H9 (cell line): ENCODE results near the gene IL9R. TPM values are rescaled to one million over a fixed set of nuclear protein-coding genes. Genes with fewer than 3 reads are reported as not detected.
"Not testable (repeated sequence)": the region's sequence is repeated elsewhere in the genome, so short reads cannot be mapped to it uniquely, and the experiment has no call there.

Source experiments
- DNase-seq: peaks from one replicate; pipeline ENCODE4 v3.0.0-alpha.2; 2017
- H2AFZ ChIP-seq: one replicate; pipeline ENCODE4 v1.6.1; 2013; ENCODE audit warnings: mild to moderate bottlenecking, low read length, control low read depth, moderate library complexity
- H2AK5ac ChIP-seq: 2 replicates; pipeline ENCODE4 v1.6.1; 2013; ENCODE audit warnings: low read length, control low read depth, mixed read lengths; ENCODE audit not compliant: insufficient read length
- H2BK120ac ChIP-seq: one replicate; pipeline ENCODE4 v1.6.1; 2013; ENCODE audit warnings: low read depth, mild to moderate bottlenecking, low read length, control low read depth, inconsistent platforms; ENCODE audit not compliant: poor library complexity, severe bottlenecking
- H2BK12ac ChIP-seq: 2 replicates; pipeline ENCODE4 v1.6.1; 2013; ENCODE audit warnings: low read length, control low read depth, mixed read lengths, low read depth; ENCODE audit not compliant: insufficient read length
- H2BK15ac ChIP-seq: 2 replicates; pipeline ENCODE4 v1.6.1; 2013; ENCODE audit warnings: low read depth, low read length, control low read depth
- H2BK20ac ChIP-seq: one replicate; pipeline ENCODE4 v1.6.1; 2013; ENCODE audit warnings: low read depth, mild to moderate bottlenecking, low read length, control low read depth, inconsistent platforms; ENCODE audit not compliant: poor library complexity, severe bottlenecking
- H2BK5ac ChIP-seq: 2 replicates; pipeline ENCODE4 v1.6.1; 2013; ENCODE audit warnings: low read length, control low read depth, mixed read lengths; ENCODE audit not compliant: insufficient read length
- H3K14ac ChIP-seq: 2 replicates; pipeline ENCODE4 v1.6.1; 2013; ENCODE audit warnings: low read length, control low read depth; ENCODE audit not compliant: insufficient read depth
- H3K18ac ChIP-seq: 2 replicates; pipeline ENCODE4 v1.6.1; 2013; ENCODE audit warnings: low read depth, mild to moderate bottlenecking, mixed read lengths, low read length, control low read depth; ENCODE audit not compliant: insufficient read length
- H3K23ac ChIP-seq: 2 replicates; pipeline ENCODE4 v1.6.1; 2013; ENCODE audit warnings: low read length, control low read depth, mixed read lengths, low read depth; ENCODE audit not compliant: insufficient read length
- H3K23me2 ChIP-seq: 2 replicates; pipeline ENCODE4 v1.6.1; 2013; ENCODE audit warnings: low read depth, mild to moderate bottlenecking, mixed read lengths, low read length, control low read depth; ENCODE audit not compliant: insufficient read length, poor library complexity, severe bottlenecking
- H3K27ac ChIP-seq: 2 replicates; pipeline ENCODE4 v1.5.1; 2013; ENCODE audit warnings: low read length, control low read depth, mixed read lengths, low read depth; ENCODE audit not compliant: insufficient read length
- H3K27me3 ChIP-seq: 2 replicates; pipeline ENCODE4 v1.6.1; 2013; ENCODE audit warnings: low read length, control low read depth, inconsistent platforms; ENCODE audit not compliant: insufficient read depth
- H3K4ac ChIP-seq: 2 replicates; pipeline ENCODE4 v1.6.1; 2013; ENCODE audit warnings: low read depth, mild to moderate bottlenecking, control low read depth, inconsistent platforms, low read length, moderate library complexity
- H3K4me1 ChIP-seq: 2 replicates; pipeline ENCODE4 v1.6.1; 2013; ENCODE audit warnings: low read length, control low read depth, inconsistent platforms; ENCODE audit not compliant: insufficient read depth
- H3K4me2 ChIP-seq: 2 replicates; pipeline ENCODE4 v1.6.1; 2013; ENCODE audit warnings: low read length, control low read depth, mixed read lengths; ENCODE audit not compliant: insufficient read length, insufficient read depth
- H3K56ac ChIP-seq: 2 replicates; pipeline ENCODE4 v1.6.1; 2013; ENCODE audit warnings: low read depth, mild to moderate bottlenecking, mixed read lengths, low read length, control low read depth; ENCODE audit not compliant: insufficient read length
- H3K79me1 ChIP-seq: 2 replicates; pipeline ENCODE4 v1.6.1; 2013; ENCODE audit warnings: low read depth, mild to moderate bottlenecking, moderate library complexity, low read length, control low read depth, inconsistent platforms; ENCODE audit not compliant: insufficient read depth, poor library complexity, severe bottlenecking
- H3K79me2 ChIP-seq: 2 replicates; pipeline ENCODE4 v1.6.1; 2013; ENCODE audit warnings: low read length, control low read depth, inconsistent platforms; ENCODE audit not compliant: insufficient read depth
- H3K9ac ChIP-seq: 2 replicates; pipeline ENCODE4 v1.6.1; 2013; ENCODE audit warnings: low read length, control low read depth, mixed read lengths; ENCODE audit not compliant: insufficient read length; ENCODE audit errors: extremely low read depth
- H3K9me3 ChIP-seq: one replicate; pipeline ENCODE4 v1.6.1; 2013; ENCODE audit warnings: low read depth, low read length, inconsistent platforms; ENCODE audit not compliant: control insufficient read depth
- H3T11ph ChIP-seq: one replicate; pipeline ENCODE4 v1.6.1; 2013; ENCODE audit warnings: mild to moderate bottlenecking, low read length, control low read depth, inconsistent platforms
- H4K20me1 ChIP-seq: one replicate; pipeline ENCODE4 v1.6.1; 2013; ENCODE audit not compliant: control insufficient read depth, insufficient read length, insufficient read depth
- H4K5ac ChIP-seq: 2 replicates; pipeline ENCODE4 v1.6.1; 2013; ENCODE audit warnings: low read depth, mild to moderate bottlenecking, mixed read lengths, low read length, control low read depth; ENCODE audit not compliant: insufficient read length
- H4K8ac ChIP-seq: replicated peaks from 2 replicates; pipeline ENCODE4 v1.6.1; 2013; ENCODE audit warnings: low read length, control low read depth, mixed read lengths, low read depth; ENCODE audit not compliant: insufficient read length
- H4K91ac ChIP-seq: 2 replicates; pipeline ENCODE4 v1.6.1; 2013; ENCODE audit warnings: low read depth, mild to moderate bottlenecking, moderate library complexity, mixed read lengths, low read length, control low read depth; ENCODE audit not compliant: insufficient read length
- H3K27ac Mint-ChIP-seq, 3 experiments: 2 replicates in 2 of 3; 3 replicates in 1 of 3; pipeline ENCODE4 v1.8.0; 2020 to 2021; ENCODE audit warnings: mixed read lengths in 3 of 3, mild to moderate bottlenecking in 1 of 3, moderate library complexity in 1 of 3
- H3K27me3 Mint-ChIP-seq: 2 replicates; pipeline ENCODE4 v1.8.0; 2021; ENCODE audit warnings: low read depth, mild to moderate bottlenecking, moderate library complexity, mixed read lengths
- H3K36me3 Mint-ChIP-seq, 3 experiments: 2 replicates in 2 of 3; 3 replicates in 1 of 3; pipeline ENCODE4 v1.8.0; 2020 to 2021; ENCODE audit warnings: low read depth in 3 of 3, mixed read lengths in 3 of 3; ENCODE audit not compliant: insufficient read depth in 1 of 3
- H3K4me1 Mint-ChIP-seq, 2 experiments: 2 replicates each; pipeline ENCODE4 v1.8.0; 2020; ENCODE audit warnings: mixed read lengths in 2 of 2
- H3K4me3 Mint-ChIP-seq, 2 experiments: 2 replicates in 1 of 2; 3 replicates in 1 of 2; pipeline ENCODE4 v1.8.0; 2020 to 2021; ENCODE audit warnings: mild to moderate bottlenecking in 2 of 2, mixed read lengths in 2 of 2, moderate library complexity in 1 of 2
- H3K9me3 Mint-ChIP-seq, 2 experiments: 2 replicates in 1 of 2; 3 replicates in 1 of 2; pipeline ENCODE4 v1.8.0; 2020; ENCODE audit warnings: mild to moderate bottlenecking in 2 of 2, mixed read lengths in 2 of 2, moderate library complexity in 1 of 2
- WGBS: extraction: QIAGEN DNeasy Blood & Tissue Kit; methylation state at CpG from one replicate; pipeline ENCODE4 v1.1.7; 2013; ENCODE audit warnings: missing lambda C conversion rate, low lambda C conversion rate, mixed read lengths; ENCODE audit not compliant: insufficient read length; ENCODE audit errors: extremely low coverage; 5-methylcytosine and 5-hydroxymethylcytosine counted together
- total RNA-seq: library from RNA; stranded (reverse); gene quantifications from 2 replicates; pipeline ENCODE4 v1.2.1, GENCODE V29; 2021

Gene IL9R
- total RNA-seq, 1 experiment from 2014 or later: 0.72 TPM

DNA sequence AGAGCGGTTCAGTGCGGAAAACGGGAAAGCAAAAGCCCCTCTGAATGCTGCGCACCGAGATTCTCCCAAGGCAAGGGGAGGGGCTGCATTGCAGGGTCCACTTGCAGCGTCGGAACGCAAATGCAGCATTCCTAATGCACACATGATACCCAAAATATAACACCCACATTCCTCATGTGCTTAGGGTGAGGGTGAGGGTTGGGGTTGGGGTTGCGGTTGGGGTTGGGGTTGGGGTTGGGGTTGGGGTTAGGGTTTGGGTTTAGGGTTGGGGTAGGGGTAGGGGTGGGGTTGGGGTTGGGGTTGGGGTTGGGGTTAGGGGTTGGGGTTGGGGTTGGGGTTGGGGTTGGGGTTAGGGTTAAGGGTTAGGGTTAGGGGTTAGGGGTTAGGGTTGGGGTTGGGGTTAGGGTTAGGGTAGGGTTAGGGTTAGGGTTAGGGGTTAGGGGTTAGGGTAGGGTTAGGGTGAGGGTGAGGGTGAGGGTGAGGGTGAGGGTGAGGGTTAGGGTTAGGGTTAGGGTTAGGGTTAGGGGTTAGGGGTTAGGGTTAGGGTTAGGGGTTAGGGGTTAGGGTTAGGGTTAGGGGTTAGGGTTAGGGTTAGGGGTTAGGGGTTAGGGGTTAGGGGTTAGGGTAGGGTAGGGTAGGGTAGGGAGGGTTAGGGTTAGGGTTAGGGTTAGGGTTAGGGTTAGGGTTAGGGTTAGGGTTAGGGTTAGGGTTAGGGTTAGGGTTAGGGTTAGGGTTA lies 32.4 kb downstream of the IL9R start:
- H3K27ac ChIP-seq, H2BK20ac ChIP-seq, H3K4me1 ChIP-seq, H3K56ac ChIP-seq, H3K27me3 Mint-ChIP-seq, H3K23me2 ChIP-seq, H3K79me1 ChIP-seq, H3K4me1 Mint-ChIP-seq, H2BK120ac ChIP-seq, H3T11ph ChIP-seq, H2AK5ac ChIP-seq, H3K9me3 Mint-ChIP-seq, H2BK15ac ChIP-seq, H3K4me2 ChIP-seq, H3K9ac ChIP-seq, H4K91ac ChIP-seq, H2AFZ ChIP-seq, H4K5ac ChIP-seq, H3K14ac ChIP-seq, DNase-seq, H2BK12ac ChIP-seq, H3K27ac Mint-ChIP-seq, H3K4me3 Mint-ChIP-seq, H3K18ac ChIP-seq, H3K79me2 ChIP-seq, H4K20me1 ChIP-seq, H3K23ac ChIP-seq, H3K4ac ChIP-seq, H3K27me3 ChIP-seq, H3K36me3 Mint-ChIP-seq, H4K8ac ChIP-seq, H3K9me3 ChIP-seq, H2BK5ac ChIP-seq: not testable (repeated sequence)
- no CpG with 5 or more reads among the region's 9 CpGs for WGBS

DNA sequence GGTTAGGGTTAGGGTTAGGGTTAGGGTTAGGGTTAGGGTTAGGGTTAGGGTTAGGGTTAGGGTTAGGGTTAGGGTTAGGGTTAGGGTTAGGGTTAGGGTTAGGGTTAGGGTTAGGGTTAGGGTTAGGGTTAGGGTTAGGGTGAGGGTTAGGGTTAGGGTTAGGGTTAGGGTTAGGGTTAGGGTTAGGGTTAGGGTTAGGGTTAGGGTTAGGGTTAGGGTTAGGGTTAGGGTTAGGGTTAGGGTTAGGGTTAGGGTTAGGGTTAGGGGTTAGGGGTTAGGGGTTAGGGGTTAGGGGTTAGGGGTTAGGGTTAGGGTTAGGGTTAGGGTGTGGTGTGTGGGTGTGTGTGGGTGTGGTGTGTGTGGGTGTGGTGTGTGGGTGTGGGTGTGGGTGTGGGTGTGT lies 33.0 kb downstream of the IL9R start:
- not testable (repeated sequence) for H3K14ac ChIP-seq, H3K27ac Mint-ChIP-seq, H3K18ac ChIP-seq, H3K9ac ChIP-seq, H3K4me1 ChIP-seq, H3K79me1 ChIP-seq, H3K56ac ChIP-seq, H3K23me2 ChIP-seq, H3K36me3 Mint-ChIP-seq, H2BK15ac ChIP-seq, H3K27ac ChIP-seq, H3K4me1 Mint-ChIP-seq, H3K4me3 Mint-ChIP-seq, H3K9me3 ChIP-seq, H3K4me2 ChIP-seq, H3K27me3 ChIP-seq, H2BK120ac ChIP-seq, H4K20me1 ChIP-seq, H3K4ac ChIP-seq, H3K79me2 ChIP-seq, DNase-seq, H3K23ac ChIP-seq, H4K91ac ChIP-seq, H3T11ph ChIP-seq, H2AFZ ChIP-seq, H3K9me3 Mint-ChIP-seq, H2BK20ac ChIP-seq, H4K5ac ChIP-seq, H3K27me3 Mint-ChIP-seq, H2BK5ac ChIP-seq, H4K8ac ChIP-seq, H2AK5ac ChIP-seq, H2BK12ac ChIP-seq
